ENCODE measurements around the gene UMAD1.

UMAD1 gene

GRCh38 chr7:7640221-7641128, at the start of gene UMAD1:
TSS of gene UMAD1 (plus strand) at chr7:7640752. CDS start at chr7:7673372, 32,620 bp downstream.
- H3K27me3 ChIP-seq: no peaks in the 10 kb centered on the region
- H3K4me3 ChIP-seq: peak within 1 kb of the TSS; percentile 69 to 77
- peak; percentile 99 for DNase-seq
- H3K36me3 ChIP-seq: peaks cover 0 to 10% (median 6%) of the 10 kb centered on the region in 3 donors
- H3K27ac ChIP-seq: peak within 1 kb of the TSS; percentile 86 to 90
- no peaks in the 10 kb centered on the region for H3K9me3 ChIP-seq
- intact Hi-C loops (cut with DNase I; ENCODE audit: low total_unique reads): loop anchor here (10.0 kb wide), 1 partner anchor 324 kb away; the partner anchor contains the start of gene GLCCI1
- peaks cover 0 to 15% (median 2%) of the 10 kb centered on the region in 4 donors for H3K4me1 ChIP-seq
- TF ChIP-seq CTCF (IDR thresholded peaks at IDR 0.05): peak in 1 of 2 experiments; percentile 6

GRCh38 chr7:7595451-7595850, 45.1 kb upstream of the UMAD1 start:
- no peak for DNase-seq
- H3K36me3 ChIP-seq: peaks cover 22 to 25% (median 24%) of the 10 kb centered on the region in 3 donors
- no peaks in the 10 kb centered on the region for H3K4me1 ChIP-seq
- intact Hi-C loops (cut with DNase I; ENCODE audit: low total_unique reads): loop anchor here (10.0 kb wide), 1 partner anchor 639 kb away; no protein-coding TSS in a partner anchor
- H3K27me3 ChIP-seq: no peaks in the 10 kb centered on the region
- no peaks in the 10 kb centered on the region for H3K9me3 ChIP-seq
- H3K4me3 ChIP-seq: no peak overlapping the region
- peak; percentile 26 to 41 for TF ChIP-seq CTCF (IDR thresholded peaks at IDR 0.05)
- no peak overlapping the region for H3K27ac ChIP-seq

- no peaks in the 10 kb centered on the region for H3K4me1 ChIP-seq
- H3K27me3 ChIP-seq: no peaks in the 10 kb centered on the region
- H3K4me3 ChIP-seq: no peak overlapping the region
- no peak for TF ChIP-seq CTCF (IDR thresholded peaks at IDR 0.05)
- H3K9me3 ChIP-seq: no peaks in the 10 kb centered on the region
- H3K27ac ChIP-seq: no peak overlapping the region
- peaks cover 22 to 25% (median 24%) of the 10 kb centered on the region in 3 donors for H3K36me3 ChIP-seq
- intact Hi-C loops (cut with DNase I; ENCODE audit: low total_unique reads): loop anchor here (10.0 kb wide), 1 partner anchor 639 kb away; no protein-coding TSS in a partner anchor
- no peak for DNase-seq
These were observed 44.4 kb upstream of the UMAD1 start for GRCh38 chr7:7596176-7596575.

- no peaks in the 10 kb centered on the region for H3K4me1 ChIP-seq
- intact Hi-C loops (cut with DNase I; ENCODE audit: low total_unique reads): no loop called here
- TF ChIP-seq CTCF (IDR thresholded peaks at IDR 0.05): no peak
- no peaks in the 10 kb centered on the region for H3K27me3 ChIP-seq
- H3K9me3 ChIP-seq: no peaks in the 10 kb centered on the region
- H3K4me3 ChIP-seq: no peak overlapping the region
- H3K27ac ChIP-seq: no peak overlapping the region
- DNase-seq: no peak
- peaks cover 6 to 18% (median 15%) of the 10 kb centered on the region in 3 donors for H3K36me3 ChIP-seq
These were observed 33.5 kb upstream of the UMAD1 start for GRCh38 chr7:7607010-7607409.

- no peak for DNase-seq
- no peaks in the 10 kb centered on the region for H3K27me3 ChIP-seq
- H3K36me3 ChIP-seq: peaks cover 6 to 18% (median 15%) of the 10 kb centered on the region in 3 donors
- no peak for TF ChIP-seq CTCF (IDR thresholded peaks at IDR 0.05)
- H3K4me1 ChIP-seq: no peaks in the 10 kb centered on the region
- no peaks in the 10 kb centered on the region for H3K9me3 ChIP-seq
- intact Hi-C loops (cut with DNase I; ENCODE audit: low total_unique reads): no loop called here
- H3K4me3 ChIP-seq: no peak overlapping the region
- no peak overlapping the region for H3K27ac ChIP-seq
These were observed 31.2 kb upstream of the UMAD1 start for GRCh38 chr7:7609330-7609729.
